GM12878 (cell line): Measurements from ENCODE around the gene LHFPL3. TPM values are rescaled to one million over a fixed set of nuclear protein-coding genes. Genes with fewer than 3 reads are reported as not detected.
A peak's percentile ranks its signal among the peaks of the same experiment; 100 is the strongest.

Experiments used
- BACH1 ChIP-seq: fragments of 450-650 bp; IDR thresholded peaks from 2 replicates; pipeline ENCODE4 v1.6.1; 2017; ENCODE audit warnings: mild to moderate bottlenecking, borderline replicate concordance
- BHLHE40 ChIP-seq, 2 experiments: fragments of 450-650 bp in 1 of 2; IDR thresholded peaks; 2 replicates each; pipeline ENCODE4 v1.6.1; 2011 to 2017; ENCODE audit warnings: low read depth in 2 of 2, borderline replicate concordance in 1 of 2, improper control_type of control experiment in 1 of 2, low read length in 1 of 2, mild to moderate bottlenecking in 1 of 2
- BMI1 ChIP-seq: fragments of 450-650 bp; IDR thresholded peaks from 2 replicates; pipeline ENCODE4 v1.6.1; 2016; ENCODE audit warnings: mild to moderate bottlenecking, moderate library complexity, borderline replicate concordance
- CBFB ChIP-seq: IDR thresholded peaks from 2 replicates; pipeline ENCODE4 v1.6.1; 2016; ENCODE audit warnings: antibody characterized with exemption, low read depth
- CHD1 ChIP-seq: IDR thresholded peaks from 2 replicates; pipeline ENCODE4 v1.6.1; 2012; ENCODE audit warnings: low read depth, low read length, improper control_type of control experiment
- CUX1 ChIP-seq: IDR thresholded peaks from 2 replicates; pipeline ENCODE4 v1.6.1; 2012; ENCODE audit warnings: improper control_type of control experiment, low read depth, low read length; ENCODE audit not compliant: insufficient replicate concordance
- EP300 ChIP-seq, 2 experiments: fragments of 150-350 bp in 1 of 2; IDR thresholded peaks; 2 replicates each; pipeline ENCODE4 v1.6.1; 2011 to 2012; ENCODE audit warnings: low read depth in 2 of 2, low read length in 2 of 2, borderline replicate concordance in 1 of 2, improper control_type of control experiment in 1 of 2, inconsistent platforms in 1 of 2; ENCODE audit not compliant: control insufficient read depth in 1 of 2
- FOXM1 ChIP-seq: IDR thresholded peaks from 2 replicates; pipeline ENCODE4 v1.6.1; 2012; ENCODE audit warnings: low read depth, mild to moderate bottlenecking, inconsistent platforms, low read length, moderate library complexity
- HDAC6 ChIP-seq: fragments of 200-600 bp; sonication (generic); IDR thresholded peaks from one replicate; pipeline ENCODE4 v1.8.0; 2017; ENCODE audit warnings: antibody characterized with exemption; ENCODE audit not compliant: unreplicated experiment
- HSF1 ChIP-seq: fragments of 150-350 bp; IDR thresholded peaks from 2 replicates; pipeline ENCODE4 v1.6.1; 2014; ENCODE audit warnings: mild to moderate bottlenecking, low read depth, low read length
- MAX ChIP-seq: IDR thresholded peaks from 2 replicates; pipeline ENCODE4 v1.6.1; 2012; ENCODE audit warnings: low read depth, low read length, improper control_type of control experiment
- MTA2 ChIP-seq: fragments of 450-650 bp; IDR thresholded peaks from 2 replicates; pipeline ENCODE4 v1.6.1; 2016; ENCODE audit warnings: low read depth, mild to moderate bottlenecking, moderate library complexity
- NFXL1 ChIP-seq: fragments of 450-650 bp; IDR thresholded peaks from 2 replicates; pipeline ENCODE4 v1.6.1; 2017; ENCODE audit warnings: antibody characterized with exemption, mild to moderate bottlenecking, borderline replicate concordance
- NFYB ChIP-seq: IDR thresholded peaks from 2 replicates; pipeline ENCODE4 v1.6.1; 2011; ENCODE audit warnings: low read depth, mild to moderate bottlenecking, low read length, improper control_type of control experiment, moderate library complexity; ENCODE audit not compliant: insufficient read depth
- NRF1 ChIP-seq: conservative IDR thresholded peaks from 2 replicates; pipeline ENCODE4 v1.6.1; 2011; ENCODE audit warnings: mild to moderate bottlenecking, low read depth, low read length, improper control_type of control experiment
- POLR2AphosphoS2 ChIP-seq: IDR thresholded peaks from 2 replicates; pipeline ENCODE4 v1.6.1; 2011; ENCODE audit warnings: low read depth, mild to moderate bottlenecking, low read length, improper control_type of control experiment, moderate library complexity
- SIN3A ChIP-seq: IDR thresholded peaks from 2 replicates; pipeline ENCODE4 v1.6.1; 2012; ENCODE audit warnings: low read depth, low read length, improper control_type of control experiment
- TAF1 ChIP-seq: IDR thresholded peaks from 2 replicates; pipeline ENCODE4 v1.6.1; 2011; ENCODE audit warnings: mild to moderate bottlenecking, low read depth, low read length, borderline replicate concordance
- ZBTB40 ChIP-seq: fragments of 450-650 bp; IDR thresholded peaks from 2 replicates; pipeline ENCODE4 v1.6.1; 2016; ENCODE audit warnings: mild to moderate bottlenecking, moderate library complexity, borderline replicate concordance
- polyA plus RNA-seq, 11 experiments: library from polyadenylated mRNA; depleted of rRNA in 4 of 11; unstranded in 6 of 11; stranded (reverse) in 5 of 11; fragments of >200 nt; fragmentation: Nextera tagmentation in 4 of 11; fragmentation: Illumina TruSeq in 1 of 11; extraction: Ambion mirVana in 4 of 11; extraction: Trizol in 1 of 11; gene quantifications; 1 replicate in 1 of 11; 2 replicates in 10 of 11; pipeline versions ENCODE4 v1.2.1 to v1.2.3, GENCODE V29; 2011 to 2016; ENCODE audit warnings: inconsistent platforms in 2 of 11, missing spikeins in 2 of 11, low read depth in 1 of 11
- total RNA-seq, 4 experiments: library from RNA; depleted of rRNA in 3 of 4; stranded (reverse); fragments of >200 nt in 3 of 4; fragmentation: Illumina TruSeq in 1 of 4; extraction: Trizol in 1 of 4; gene quantifications; 2 replicates each; pipeline versions ENCODE4 v1.2.1 to v1.2.3, GENCODE V29; 2013 to 2021

Gene LHFPL3
- total and polyA plus RNA-seq, 10 of the 15 experiments (the other 5 are each of a cell fraction or from before 2014, with no cell fraction given): 0.09 TPM; not detected in 9

- TF ChIP-seq CUX1: no peak
- TF ChIP-seq ZBTB40: no peak
- no peak for TF ChIP-seq BACH1
- no peak for TF ChIP-seq SIN3A
- no peak for TF ChIP-seq NFYB
- TF ChIP-seq BMI1: no peak
- TF ChIP-seq HDAC6: no peak
- no peak for TF ChIP-seq POLR2AphosphoS2
- TF ChIP-seq TAF1: no peak
- no peak for TF ChIP-seq EP300 (IDR thresholded peaks at IDR 0.05; ENCODE audit: borderline replicate concordance in 1 of 2, control insufficient read depth in 1 of 2, low read depth in 2 of 2, low read length in 2 of 2)
- no peak for TF ChIP-seq NRF1
- no peak for TF ChIP-seq NFXL1
- no peak for TF ChIP-seq CHD1
- no peak; the same call in 1 of the 2 replicates for TF ChIP-seq FOXM1
- no peak for TF ChIP-seq MAX
- no peak for TF ChIP-seq HSF1
- TF ChIP-seq BHLHE40 (IDR thresholded peaks at IDR 0.05; ENCODE audit: borderline replicate concordance in 1 of 2, low read depth in 2 of 2, low read length in 1 of 2): peak; percentile 23 to 44; a peak in 1 of 4 replicates
- TF ChIP-seq MTA2: no peak
- TF ChIP-seq CBFB: 0 out of 2 replicates have a peak, but pooled peaks have one; percentile 25
Observed at GRCh38 chr7:104923010-104923421, 594.6 kb downstream of the LHFPL3 start (continued).
